NCI-H1436 treated with DMSO at 0.1 percent for 48 hours (cell line): Measurements from ENCODE around the gene NACAD.
"Not testable (repeated sequence)": the region's sequence is repeated elsewhere in the genome, so short reads cannot be mapped to it uniquely, and the experiment has no call there.

ENCODE experiments used
- DNase-seq: peaks from one replicate; lab custom pipeline; 2025; lab: John Stamatoyannopoulos, UW

The NACAD gene

DNA sequence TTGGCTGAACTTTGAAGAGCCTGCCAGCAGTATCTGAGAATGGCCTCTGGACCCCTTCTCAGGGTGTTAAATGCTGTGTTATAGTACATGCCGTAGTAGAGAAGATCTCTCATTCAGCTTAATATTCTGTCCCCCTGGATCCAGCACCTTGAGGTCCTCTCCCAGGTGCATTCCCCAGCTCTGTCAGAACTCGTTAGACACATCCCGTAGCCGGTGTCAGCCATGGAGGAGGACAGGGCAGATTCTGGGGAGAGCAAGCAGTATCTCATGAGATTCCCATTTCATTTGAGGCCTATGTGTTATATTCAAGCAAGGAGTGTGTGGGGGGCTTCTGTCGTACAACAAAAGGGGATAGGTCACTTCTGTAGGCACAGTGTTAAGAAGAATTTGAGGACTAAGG is 34.8 kb downstream of the NACAD start:
- no peak for DNase-seq

GRCh38 chr7:45053401-45053800 is 35.4 kb downstream of the NACAD start:
- no peak for DNase-seq

- no peak for DNase-seq
These were observed 36.8 kb downstream of the NACAD start for GRCh38 chr7:45052011-45052410.

GRCh38 chr7:45050198-45050597 is 38.6 kb downstream of the NACAD start:
- no peak for DNase-seq

DNA sequence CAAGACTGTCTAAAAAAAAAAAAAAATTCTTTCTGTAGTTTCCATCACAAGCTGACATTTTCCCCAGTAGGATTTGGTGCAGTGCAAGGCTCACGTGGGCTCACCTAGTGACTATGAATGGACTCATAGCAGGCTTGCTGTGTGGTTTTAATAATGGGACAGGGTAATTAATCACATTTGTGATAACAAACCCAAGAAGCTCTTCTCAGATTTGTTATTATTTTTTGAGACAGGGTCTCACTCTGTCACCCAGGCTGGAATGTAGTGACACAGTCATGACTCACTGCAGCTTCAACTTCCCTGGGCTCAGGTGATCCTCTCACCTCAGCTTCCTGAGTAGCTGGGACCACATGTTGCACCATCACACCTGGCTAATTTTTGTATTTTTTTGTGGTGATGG is 40.0 kb downstream of the NACAD start:
- no peak for DNase-seq

- no peak for DNase-seq
These were observed 44.4 kb downstream of the NACAD start for GRCh38 chr7:45044338-45044737.

DNA sequence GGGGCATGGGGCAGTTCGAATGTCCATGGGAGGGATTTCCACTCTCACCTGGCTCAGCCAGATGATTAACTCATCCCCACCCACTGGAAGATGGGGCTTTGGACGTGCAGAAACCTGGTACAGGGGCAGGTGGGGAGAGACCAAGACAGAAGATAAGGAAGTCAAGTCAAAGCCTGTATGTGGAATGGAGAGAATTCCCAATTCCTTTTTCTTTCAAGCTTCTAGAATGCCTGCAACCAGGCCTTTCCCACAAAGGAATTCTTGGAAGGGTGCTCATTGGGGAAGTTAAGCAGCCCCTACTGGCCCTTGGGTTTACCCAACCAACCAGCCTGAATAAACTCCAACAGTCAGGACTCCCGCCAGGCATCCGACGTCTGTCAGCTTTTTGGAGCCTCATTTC is 49.7 kb downstream of the NACAD start:
- DNase-seq = no peak

- DNase-seq = no peak
These were observed 50.9 kb downstream of the NACAD start for GRCh38 chr7:45037876-45038275.

DNA sequence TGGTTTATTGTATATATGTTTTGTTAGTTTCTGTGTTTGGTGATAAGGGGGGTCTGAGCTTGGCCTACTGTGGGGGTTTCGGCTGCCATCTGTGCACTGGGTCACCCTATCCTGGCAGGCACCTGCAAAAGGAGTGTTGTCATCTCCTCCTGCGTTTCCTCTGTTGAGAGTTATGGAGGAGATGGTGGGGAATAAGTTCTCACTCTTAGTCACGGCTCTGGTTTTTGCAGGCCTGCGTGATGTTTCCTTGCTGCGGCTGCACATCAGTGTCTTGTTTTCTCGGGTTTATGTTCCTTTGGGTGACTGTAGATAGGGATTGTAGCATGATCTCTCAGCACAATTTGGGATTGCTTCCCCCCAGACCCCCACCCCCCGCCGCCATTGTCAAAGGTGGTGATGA is 52.0 kb downstream of the NACAD start:
- DNase-seq = no peak

- no peak for DNase-seq
These were observed 52.5 kb downstream of the NACAD start for GRCh38 chr7:45036317-45036716.

DNA sequence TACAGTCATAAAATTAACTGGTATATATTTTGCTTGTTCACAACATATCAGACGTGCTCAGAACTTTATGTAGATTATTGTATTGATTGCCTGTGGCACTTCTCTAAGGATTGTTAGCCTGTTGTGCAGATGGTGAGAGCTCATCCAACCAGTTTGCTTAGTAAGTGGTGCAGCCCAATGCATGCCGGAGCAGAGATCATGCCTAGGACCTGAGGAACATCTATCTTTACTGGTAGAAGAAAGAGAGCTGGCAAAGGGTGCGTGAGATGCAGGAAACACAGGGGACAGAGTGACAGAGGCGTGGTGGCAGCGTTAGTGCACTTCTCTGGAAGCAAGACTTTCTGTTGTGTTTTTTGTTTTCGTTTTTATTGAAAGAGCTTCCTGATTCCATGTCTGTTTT is 52.9 kb downstream of the NACAD start:
- no peak for DNase-seq

DNA sequence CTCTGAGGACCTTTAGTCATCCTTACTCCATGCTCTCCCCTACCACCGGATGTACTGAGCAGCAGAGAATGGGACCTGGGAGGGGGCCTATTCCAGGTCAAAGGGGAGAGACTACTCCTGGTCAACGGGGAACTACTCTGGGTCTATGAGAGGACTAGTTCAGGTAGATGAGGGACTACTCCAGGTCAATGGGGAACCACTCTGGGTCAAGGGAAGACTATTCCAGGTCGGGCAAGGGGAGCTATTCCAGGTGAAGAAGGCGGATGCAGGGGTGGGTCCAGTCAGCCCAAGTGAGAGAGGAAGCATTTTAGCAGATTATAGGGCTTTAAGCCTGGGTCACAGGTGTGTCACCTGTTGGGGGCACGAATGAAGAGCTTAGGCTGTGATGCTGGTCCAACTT is 53.4 kb downstream of the NACAD start:
- DNase-seq = no peak

DNA sequence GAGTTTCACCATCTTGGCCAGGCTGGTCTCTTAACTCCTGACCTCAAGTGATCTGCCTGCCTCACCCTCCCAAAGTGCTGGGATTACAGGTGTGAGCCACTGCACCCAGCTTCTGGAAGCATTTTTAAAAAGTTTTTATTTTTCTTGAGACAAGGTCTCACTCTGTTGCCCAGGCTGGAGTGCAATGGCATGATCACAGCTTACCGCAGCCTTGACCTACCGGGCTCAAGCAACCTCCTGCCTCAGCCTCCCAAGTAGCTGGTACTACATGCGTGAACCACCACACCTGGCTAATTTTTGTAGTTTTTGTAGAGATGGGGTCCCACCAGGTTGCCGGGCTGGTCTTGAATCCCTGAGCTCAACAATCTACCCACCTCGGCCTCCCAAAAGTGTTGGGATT is 54.1 kb downstream of the NACAD start:
- DNase-seq = not testable (repeated sequence)

DNA sequence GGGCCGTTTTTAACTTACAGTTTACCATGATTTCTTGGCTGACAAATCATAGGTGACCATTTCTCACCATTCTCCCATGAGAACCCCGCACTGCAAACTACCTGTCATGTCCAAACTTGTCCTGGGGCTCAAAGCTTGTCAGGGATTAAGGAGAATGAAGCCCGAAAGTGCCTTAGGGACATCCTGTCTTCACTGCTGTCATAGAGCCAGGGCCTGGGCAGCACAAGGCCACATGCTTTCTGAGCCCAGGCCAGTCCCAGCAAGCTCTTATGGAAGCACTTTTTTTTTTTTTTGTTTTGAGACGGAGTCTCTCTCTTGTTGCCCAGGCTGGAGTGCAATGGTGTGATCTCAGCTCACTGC is 54.9 kb downstream of the NACAD start:
- DNase-seq = no peak

DNA sequence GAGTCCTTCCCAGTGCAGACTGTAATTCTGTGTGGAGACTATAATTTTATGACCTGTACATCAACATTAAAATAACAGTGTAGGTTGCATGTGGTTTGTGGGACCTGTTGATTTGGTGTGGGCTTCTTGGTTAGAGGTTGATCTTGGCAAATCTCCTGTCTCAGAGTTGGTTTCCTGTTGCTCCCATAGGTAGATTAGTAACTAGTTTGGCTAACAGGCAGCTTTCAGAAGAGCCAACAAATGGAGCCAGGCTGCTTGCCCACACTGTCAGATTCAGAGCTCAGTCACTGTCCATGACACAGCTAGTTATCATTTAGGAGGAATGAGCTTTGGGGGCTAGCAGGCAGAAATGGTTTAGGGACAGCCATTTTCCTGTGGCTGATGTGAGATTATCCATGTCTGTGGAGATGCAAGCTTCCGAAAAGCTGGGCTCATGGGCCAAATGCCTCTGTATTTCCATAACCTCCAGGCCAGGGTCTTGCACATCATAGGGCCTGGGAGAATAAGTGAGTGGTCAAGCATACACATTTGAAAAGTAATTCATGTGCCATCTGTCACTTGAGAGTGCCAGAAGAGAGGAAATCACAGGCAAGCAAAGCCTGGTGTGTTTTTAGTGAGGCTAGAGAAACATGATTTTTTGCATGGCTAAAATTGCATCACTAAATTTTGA is 55.4 kb downstream of the NACAD start:
- DNase-seq = no peak

DNA sequence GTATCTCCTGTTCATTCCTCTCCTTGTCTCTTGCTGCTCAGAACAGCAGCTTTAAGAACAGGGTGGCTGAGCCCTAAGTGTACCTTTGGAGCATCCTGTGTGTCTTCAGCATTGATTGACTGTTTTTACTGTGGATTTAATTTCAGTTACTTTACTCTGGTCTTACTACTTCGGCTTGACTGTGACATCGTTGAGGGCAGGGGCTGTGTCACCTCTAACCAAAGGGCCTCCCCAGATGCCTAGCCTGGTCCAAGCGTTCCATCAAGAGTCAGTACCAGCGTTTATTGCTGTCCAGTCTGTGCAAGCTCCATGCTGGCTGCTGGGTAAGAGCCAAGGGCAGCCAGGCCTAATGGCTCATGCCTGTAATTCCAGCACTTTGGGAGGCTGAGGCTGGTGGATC is 56.3 kb downstream of the NACAD start:
- DNase-seq = no peak

GRCh38 chr7:45031829-45032228 is 56.9 kb downstream of the NACAD start:
- DNase-seq = no peak
